Measurements from ENCODE around the gene ZNF516. TPM values are rescaled to one million over a fixed set of nuclear protein-coding genes. Genes with fewer than 3 reads are reported as not detected.

ZNF516 gene
- total RNA-seq, 1 experiment from 2014 or later = 22.6 TPM

- Histone ChIP-seq H3K4ac (ENCODE audit: low read depth, low read length) (no peak overlapping the region), H2BK5ac (ENCODE audit: insufficient read length, low read length) (no peak overlapping the region), H4K20me1 (ENCODE audit: control insufficient read depth, insufficient read depth, insufficient read length) (no peaks in the 10 kb centered on the region), H3K79me1 (ENCODE audit: insufficient read depth, low read depth, low read length, poor library complexity, severe bottlenecking) (no peaks in the 10 kb centered on the region), H3K4me2 (ENCODE audit: insufficient read depth, insufficient read length, low read length) (no peak overlapping the region), H3T11ph (ENCODE audit: low read length) (no peak overlapping the region), H3K23me2 (ENCODE audit: insufficient read length, low read depth, low read length, poor library complexity, severe bottlenecking) (peaks cover 3% of the 10 kb centered on the region), H3K14ac (ENCODE audit: insufficient read depth, low read length) (no peak overlapping the region), H3K4me1 (ENCODE audit: insufficient read depth, low read length) (peaks cover under 1% of the 10 kb centered on the region; the same call in 1 of the 2 replicates), H2AFZ (ENCODE audit: low read length) (no peak overlapping the region), H2BK12ac (ENCODE audit: insufficient read length, low read depth, low read length) (no peak overlapping the region), H3K27ac (ENCODE audit: insufficient read length, low read depth, low read length) (no peak overlapping the region), H3K9me3 (ENCODE audit: control insufficient read depth, low read depth, low read length) (no peaks in the 10 kb centered on the region), H2BK20ac (ENCODE audit: low read depth, low read length, poor library complexity, severe bottlenecking) (no peak overlapping the region), H3K23ac (ENCODE audit: insufficient read length, low read depth, low read length) (no peak overlapping the region), H4K8ac (replicated peaks; ENCODE audit: insufficient read length, low read depth, low read length) (no peak overlapping the region), H3K56ac (ENCODE audit: insufficient read length, low read depth, low read length) (no peak overlapping the region), H3K9ac (ENCODE audit: extremely low read depth, insufficient read length, low read length) (no peak overlapping the region), H4K91ac (ENCODE audit: insufficient read length, low read depth, low read length) (no peak overlapping the region), H3K79me2 (ENCODE audit: insufficient read depth, low read length) (no peaks in the 10 kb centered on the region), H2BK15ac (ENCODE audit: low read depth, low read length) (no peak overlapping the region), H3K18ac (ENCODE audit: insufficient read length, low read depth, low read length) (no peak overlapping the region), H3K27me3 (ENCODE audit: insufficient read depth, low read length) (no peaks in the 10 kb centered on the region), H2AK5ac (ENCODE audit: insufficient read length, low read length) (no peak overlapping the region), H2BK120ac (ENCODE audit: low read depth, low read length, poor library complexity, severe bottlenecking) (no peak overlapping the region), H4K5ac (ENCODE audit: insufficient read length, low read depth, low read length) (no peak overlapping the region)
- no peaks in the 10 kb centered on the region for H3K9me3 Mint-ChIP-seq
- H3K4me3 Mint-ChIP-seq = no peak overlapping the region
- no peak for DNase-seq
- H3K27me3 Mint-ChIP-seq (ENCODE audit: low read depth) = peaks cover 9% of the 10 kb centered on the region
- no peak overlapping the region for H3K27ac Mint-ChIP-seq
- TF ChIP-seq CTCF (conservative IDR thresholded peaks at IDR 0.05) = no peak
- H3K4me1 Mint-ChIP-seq = peaks cover 17 to 18% of the 10 kb centered on the region in 2 experiments
- WGBS (ENCODE audit: extremely low coverage, insufficient read length, low lambda C conversion rate) = no CpG with 5 or more reads among the region's 8 CpGs
- no peaks in the 10 kb centered on the region; a peak in 1 of 7 replicates for H3K36me3 Mint-ChIP-seq (ENCODE audit: insufficient read depth in 1 of 3, low read depth in 3 of 3)
These were observed 37.8 kb upstream of the ZNF516 start for GRCh38 chr18:76532875-76533274.

All from H9 (cell line).